GM19328 (cell line): ENCODE measurements around the gene ANKRD63.

Experiments
- ATAC-seq: cut with Tn5 transposase; IDR thresholded peaks from one replicate; pipeline ENCODE4 v1.9.1; 2021; ENCODE audit warnings: mild to moderate bottlenecking, moderate library complexity; ENCODE audit not compliant: unreplicated experiment

Gene ANKRD63

DNA sequence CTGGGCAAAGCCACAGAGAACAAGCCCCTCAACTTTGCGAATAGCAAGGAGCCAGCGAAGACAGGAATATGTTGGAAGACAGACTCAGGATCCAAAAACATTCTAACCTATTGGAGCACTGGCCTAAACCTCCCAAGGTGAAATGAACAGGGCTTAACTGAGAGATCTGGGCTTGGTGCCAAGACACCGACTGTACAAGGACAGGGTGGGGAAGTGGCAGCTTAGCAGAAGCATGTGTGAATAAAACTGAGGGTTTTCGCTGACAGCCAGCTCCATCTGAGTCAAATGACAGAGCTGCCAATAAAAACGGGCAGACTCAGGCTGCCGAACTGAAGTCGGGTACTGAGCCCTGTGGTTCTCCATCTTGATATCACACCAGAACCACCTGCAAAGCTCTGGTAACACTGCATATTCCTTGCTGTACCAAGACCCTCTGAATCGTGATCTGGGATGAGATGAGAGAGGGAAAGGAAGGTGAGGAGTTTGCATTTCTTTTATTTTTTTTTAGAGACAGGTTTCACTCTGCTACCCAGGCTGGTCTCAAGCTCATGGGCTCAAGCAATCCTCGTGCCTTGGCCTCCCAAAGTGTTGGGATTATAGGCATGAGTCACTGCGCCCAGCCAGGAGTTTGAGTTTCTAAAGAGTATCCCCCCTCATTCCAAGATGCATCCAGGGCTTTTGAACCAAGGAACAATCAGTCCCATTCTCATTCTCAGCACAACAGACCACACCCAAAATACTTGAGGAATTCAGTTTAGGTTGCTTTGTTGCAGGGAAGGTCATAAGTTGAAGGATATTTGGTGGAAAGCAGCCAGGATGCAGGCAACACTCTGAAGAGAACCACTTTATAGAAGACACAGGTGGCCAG, 30.9 kb upstream of the ANKRD63 start:
- ATAC-seq, result no peak

DNA sequence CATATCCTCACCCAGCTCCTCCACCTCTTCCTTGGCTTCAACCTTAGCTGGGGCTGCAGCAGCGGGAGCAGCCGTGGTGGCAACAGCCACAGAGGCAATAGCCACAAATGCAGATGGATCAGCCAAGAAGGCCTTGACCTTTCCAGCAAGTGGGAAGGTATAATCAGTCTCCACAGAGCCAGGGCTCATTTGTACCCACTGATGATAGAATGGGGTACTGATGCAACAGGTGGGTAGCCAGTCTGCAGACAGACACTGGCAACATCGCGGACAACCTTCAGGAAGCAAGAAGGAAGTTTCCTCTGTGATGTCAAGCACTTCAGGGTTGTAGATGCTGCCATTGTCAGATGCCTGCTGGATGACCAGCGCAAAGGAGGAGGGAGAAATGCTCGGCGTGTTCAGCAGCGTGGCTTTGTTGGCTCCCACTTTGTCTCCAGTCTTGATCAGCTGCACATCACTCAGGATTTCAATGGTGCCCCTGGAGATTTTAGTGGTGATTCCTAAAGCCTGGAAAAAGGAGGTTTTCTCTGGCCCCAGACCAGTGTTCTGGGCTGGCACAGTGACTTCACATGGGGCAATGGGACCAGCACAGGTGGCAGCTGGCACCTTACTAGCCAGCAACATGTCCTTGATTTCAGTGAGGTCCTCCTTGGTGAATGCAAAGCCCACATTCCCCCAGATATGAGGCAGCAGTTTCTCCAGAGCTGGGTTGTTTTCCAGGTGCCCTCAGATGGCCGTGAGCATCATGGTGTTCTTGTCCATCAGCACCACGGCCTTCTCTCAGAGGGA, 29.7 kb upstream of the ANKRD63 start:
- no peak for ATAC-seq

DNA sequence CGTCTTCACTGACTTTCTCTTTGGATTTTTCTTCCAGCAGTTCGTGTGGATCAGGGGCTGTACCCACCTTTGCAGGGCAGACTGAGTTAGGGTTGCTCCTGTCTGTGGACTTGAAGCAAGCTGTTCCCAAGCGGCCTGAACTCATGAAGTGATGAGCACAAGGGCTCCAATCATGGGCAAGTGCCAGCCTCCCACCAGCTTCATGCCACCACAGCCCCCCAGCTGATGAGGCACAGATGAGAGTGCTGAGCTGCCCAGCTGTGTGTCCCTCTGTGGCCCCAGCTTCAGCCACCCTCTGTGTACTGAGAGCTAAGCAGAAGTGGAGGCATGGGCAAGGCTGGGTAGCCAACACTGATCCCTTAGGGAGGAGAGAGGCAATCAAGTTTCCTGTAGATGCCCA, 28.1 kb upstream of the ANKRD63 start:
- ATAC-seq, result no peak

DNA sequence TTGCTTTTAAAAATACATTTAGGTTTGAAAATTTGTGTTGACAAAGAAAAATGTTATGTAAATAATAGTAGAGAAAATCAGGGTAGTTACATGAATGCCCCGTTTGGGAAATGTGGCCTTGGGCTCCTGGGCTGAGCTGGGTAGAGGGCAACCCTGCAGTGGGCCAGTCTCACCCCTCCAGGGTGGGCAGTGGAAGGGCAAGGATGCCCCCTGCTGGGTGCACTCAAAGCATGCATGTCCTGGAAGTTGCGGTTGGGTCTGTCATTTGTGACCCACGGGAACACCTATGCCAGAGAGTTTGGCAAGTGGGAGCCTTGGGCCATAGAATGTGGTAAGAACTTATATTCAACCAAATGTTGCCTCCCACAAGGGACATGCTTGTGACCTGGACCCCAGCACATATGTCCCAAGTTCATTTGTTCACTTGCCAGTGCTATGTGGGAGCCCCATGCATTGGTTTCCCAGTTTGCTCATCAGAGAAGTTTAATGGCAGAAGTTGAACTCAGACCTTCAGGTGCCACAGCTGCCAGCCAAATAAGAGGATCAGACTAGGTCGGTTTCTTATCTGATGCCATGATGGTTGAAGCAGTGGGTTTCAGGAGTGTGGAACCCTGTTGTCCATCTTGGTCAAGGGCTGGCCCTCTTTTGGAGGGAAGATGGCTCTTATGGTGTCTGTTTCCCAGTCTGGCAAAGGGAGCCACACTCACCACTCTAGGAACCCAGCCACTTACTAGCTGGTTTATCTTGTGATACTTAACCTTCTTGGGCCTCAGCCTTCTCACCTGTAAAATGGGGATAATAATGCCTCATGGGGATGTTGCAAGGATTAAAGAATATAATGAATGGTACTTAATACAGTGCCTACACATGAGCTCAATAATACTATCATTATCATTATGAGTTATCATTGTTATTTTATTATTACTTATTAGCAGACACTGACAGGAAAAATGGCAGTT, 27.4 kb upstream of the ANKRD63 start:
- ATAC-seq, result no peak

DNA sequence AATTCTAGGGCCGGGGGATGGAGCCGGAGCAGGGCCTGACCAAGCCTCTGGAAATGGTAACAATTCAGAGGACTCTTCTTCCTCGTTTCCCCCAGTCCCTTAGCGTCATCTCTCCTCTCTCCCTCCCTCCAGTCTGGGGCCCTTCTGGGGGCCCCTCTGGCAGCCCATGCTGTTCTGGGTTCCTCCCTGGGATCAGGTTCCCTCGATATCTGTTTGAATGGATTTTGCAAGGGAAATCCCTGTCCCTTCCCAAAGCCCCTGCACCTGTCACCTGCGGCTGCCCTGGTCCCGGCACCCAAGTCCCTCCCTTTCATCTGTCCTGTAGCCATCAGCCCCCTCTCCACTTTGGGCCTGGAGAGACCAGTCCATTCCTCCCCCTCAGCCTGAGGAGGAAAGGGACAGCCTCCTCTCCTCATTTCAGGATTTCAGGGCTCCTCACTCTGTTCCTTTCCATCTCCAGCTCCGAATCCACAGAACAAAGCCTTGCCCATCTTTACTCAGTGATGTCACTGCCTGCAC, 26.5 kb upstream of the ANKRD63 start:
- no peak for ATAC-seq

DNA sequence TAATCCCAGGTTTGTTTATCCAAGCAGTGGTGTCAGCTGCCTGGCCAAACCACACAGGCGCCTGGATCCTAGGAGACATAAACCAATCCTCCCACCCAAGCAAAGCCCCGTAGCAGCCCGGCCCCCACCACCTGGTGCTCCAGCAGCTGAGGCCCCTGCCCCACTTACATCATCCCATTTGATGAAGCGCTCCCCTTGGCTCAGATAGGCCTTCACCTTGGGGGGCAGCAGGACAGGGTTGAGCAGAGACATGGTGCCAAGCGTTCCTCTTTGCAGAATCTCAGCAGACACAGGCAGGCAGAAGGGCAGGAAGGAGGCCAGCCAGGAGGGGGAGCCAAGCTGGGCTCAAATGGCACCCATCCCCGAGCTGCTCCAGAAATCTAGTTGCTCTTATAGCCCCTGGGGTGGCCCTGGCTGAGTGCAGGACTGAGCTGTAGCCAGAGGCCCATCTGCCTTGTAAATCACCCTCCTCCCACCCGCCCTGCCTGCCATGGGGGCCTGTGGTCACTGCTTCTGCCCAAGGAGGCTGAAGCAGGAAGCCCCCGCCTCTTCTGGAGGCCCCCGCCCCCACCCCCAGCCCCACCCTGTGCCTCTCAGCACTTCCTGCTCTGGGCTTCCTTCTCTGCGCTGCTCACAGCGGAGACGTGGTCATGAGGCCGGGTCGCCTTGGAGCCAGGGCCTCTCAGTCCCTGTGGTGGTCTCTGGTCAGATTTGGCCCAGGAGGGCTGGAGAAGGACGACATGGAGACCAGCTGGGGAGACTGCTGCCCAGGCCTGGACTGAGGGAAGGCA, 24.8 kb upstream of the ANKRD63 start, which contains the start of gene PLCB2:
PLCB2 (minus strand) TSS at position 515 of the 791 bp plus-strand sequence; CDS start at position 252, 263 bp downstream.
- no peak for ATAC-seq

DNA sequence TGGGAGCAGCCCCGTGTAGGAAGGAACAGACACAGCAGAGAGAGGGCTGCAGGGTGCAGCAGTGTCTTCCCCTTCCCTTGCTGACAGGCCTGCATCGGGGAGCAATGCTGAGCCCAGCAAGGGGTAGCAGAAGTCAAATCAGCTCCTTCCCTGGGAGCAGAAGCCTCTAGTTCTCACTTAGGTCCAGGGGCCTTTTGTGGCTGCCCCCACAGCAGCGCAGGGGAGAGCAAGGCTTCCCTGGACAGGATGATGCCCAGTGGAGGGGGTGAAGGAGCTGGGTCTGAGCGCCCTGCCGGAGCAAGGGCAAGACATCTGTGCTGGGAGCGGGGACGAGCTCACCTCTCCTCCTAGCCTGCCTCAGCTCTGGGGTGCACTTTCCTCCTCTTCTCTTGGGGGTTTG, 24.0 kb upstream of the ANKRD63 start:
- ATAC-seq, result no peak

DNA sequence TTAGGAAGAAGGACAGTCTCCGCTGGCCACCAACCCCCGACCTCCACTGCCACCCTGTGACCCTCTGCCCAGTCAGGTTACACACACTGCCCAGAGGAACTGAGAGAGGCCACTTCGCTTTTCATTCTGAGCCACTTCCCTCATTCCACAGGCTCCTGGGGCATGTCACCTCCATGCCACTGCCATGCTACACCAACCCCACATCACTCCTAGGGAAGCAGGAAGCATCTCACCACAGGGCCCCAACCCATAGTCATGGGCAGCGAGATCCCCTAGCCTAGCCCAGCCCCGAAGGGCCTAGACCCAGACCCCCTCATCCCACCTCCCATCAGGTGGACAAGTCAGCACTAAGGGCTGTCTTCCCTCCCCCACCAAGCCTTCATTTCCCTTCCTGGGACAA, 23.5 kb upstream of the ANKRD63 start:
- no peak for ATAC-seq

DNA sequence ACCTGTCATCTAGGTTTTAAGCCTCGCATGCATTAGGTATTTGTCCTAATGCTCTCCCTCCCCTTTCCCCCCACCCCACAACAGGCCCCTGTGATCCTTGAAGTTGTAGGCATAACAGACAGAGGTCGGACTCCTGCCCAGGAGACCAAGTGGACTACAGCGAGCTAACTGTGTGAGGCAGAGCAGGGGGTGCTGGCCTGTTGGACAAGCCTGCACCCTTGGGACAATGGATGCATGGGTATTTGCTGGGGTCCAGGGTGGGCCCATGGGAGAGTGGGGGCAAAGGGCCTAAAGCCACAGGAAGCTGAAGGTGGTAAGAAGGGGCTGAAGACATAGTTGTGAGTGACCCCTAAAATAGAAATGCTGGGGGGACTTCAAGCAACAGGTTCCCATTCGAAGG, 22.4 kb upstream of the ANKRD63 start:
- no peak for ATAC-seq

DNA sequence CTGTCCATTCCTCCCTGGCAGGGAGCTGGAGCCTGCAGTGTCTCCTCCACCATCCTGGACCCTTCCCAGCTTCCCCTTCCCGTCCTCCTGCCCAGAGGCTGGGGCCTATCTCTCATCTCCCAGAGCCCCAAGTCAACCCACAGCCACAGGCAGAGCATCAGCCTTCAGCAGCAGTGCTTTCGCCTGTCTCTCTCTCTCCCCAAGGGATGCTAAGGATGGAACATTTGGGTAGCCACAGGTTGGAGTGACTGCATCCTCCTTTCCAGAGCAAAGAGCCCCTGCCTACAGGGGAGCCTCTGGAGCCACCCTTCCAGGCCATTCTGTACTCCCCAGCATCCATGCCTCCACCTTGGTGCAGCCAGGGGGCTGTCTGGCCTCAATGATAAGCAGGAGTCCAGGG, 20.7 kb upstream of the ANKRD63 start:
- no peak for ATAC-seq

DNA sequence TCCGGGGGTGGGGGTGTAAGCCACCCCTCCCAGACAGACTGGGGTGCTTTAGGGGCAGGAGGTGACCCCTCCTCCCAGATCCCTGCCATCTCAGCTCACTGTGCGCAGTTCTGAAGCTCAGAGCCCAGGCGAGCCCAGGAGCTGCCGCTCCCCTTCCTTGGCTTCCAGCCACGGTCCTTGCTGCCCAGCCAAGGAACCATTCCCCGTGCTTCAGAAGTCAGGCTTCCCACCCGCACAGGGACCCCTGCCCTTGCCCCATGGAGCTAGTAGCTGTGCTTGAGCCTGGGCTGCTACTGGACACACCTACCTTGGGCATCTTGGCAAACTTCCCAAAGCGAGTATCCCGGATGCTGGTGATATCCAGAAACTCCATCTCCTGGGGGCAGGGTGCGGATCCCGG, 20.1 kb upstream of the ANKRD63 start:
- no peak for ATAC-seq

DNA sequence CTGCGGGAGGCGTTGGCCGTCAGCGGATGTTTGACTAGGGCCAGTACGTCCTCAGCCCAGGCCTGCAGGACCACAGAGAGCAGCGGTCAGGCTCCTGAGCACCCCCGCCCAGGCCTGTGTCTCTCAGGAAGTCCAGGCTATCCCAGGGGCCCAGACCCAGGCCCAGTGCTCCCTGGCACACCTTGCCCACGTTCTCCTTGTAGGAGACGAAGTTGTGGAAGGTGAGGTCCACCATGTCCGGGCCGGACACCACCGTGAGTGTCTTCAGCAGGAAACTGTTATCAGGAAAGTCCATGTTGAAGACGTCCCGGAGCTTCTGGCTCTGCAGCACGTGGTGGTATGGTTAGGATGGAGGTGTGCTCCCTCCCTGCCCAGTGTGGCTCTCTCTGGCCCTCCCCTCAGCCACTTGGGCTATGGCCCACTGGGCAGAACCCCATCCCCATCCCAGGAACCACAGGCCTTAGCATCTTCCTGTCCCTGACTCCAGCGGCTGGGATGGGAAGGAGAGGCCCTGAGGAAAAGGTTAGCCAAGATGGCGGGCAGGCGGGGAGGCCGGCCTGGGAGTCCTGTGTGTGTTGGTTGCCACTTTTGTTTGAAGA, 19.5 kb upstream of the ANKRD63 start:
- no peak for ATAC-seq

DNA sequence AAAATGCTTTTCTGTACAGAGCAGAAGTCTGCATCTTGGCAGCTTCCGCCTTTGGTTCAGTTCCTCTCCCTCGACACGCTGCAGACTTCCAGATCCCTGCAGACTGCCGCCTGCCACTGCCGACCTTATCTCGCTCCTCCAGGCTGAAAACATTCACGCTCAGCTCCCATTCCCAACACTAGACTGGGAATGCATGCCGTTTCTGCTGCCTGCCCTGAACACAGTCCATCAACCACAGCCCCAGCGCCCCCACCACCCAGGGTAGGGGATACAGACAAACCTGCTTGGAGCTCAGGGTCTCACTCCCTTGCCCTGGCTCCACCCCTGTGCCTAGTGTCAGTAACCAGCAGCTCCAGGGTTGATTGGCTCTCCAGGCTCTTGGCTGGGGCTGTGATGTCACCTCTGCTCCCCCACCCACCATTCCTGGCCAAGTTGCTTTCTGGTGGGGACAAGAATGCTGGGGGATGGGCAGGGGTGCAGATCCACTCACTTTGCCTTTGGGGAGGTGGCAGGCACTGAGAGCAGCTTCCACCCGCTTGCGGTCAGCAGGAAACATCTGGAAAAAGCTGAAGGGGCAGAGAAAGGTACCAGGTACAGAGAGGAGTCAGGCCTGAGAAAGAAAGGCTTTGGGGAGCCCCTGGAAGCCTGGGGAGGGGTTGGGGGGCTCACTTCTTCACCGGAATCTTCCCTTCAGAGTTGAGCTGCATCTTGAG, 18.8 kb upstream of the ANKRD63 start:
- ATAC-seq, result no peak

DNA sequence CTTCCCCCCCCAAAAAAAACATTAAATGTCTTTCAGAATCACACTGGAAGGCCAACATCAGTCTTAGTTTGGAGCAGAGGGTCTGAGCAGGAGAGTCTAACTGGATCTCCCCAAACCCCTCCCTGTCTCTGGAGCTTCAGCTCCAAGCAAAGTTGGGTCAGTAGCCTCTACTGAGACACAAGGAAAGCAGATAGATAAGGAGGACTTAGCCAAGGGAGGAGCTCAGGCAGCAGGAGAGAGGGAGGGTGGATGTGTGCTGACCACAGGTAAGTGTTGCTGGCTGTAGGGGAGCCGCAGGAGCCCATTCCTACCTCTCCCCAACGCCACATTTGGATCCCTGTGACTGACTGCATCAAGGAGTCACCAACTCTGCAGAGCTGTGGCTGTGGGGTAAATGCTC, 17.9 kb upstream of the ANKRD63 start:
- no peak for ATAC-seq

DNA sequence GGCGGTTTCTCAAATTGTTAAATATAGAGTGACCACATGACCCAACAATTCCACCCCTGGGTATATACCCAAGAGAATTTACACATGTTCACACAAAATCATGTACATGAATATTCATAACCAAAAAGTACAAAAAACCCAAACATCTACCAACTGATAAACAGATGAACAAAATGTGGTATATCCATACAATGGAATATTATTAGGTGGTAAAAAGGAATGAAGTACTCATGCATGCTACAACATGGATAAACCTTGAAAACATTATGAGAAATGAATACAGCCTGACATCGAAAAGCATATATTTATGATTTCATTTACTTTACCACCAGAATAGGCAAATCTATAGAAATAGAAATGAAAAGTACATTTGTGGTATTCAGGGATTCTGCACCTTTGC, 17.5 kb upstream of the ANKRD63 start:
- ATAC-seq, result no peak

DNA sequence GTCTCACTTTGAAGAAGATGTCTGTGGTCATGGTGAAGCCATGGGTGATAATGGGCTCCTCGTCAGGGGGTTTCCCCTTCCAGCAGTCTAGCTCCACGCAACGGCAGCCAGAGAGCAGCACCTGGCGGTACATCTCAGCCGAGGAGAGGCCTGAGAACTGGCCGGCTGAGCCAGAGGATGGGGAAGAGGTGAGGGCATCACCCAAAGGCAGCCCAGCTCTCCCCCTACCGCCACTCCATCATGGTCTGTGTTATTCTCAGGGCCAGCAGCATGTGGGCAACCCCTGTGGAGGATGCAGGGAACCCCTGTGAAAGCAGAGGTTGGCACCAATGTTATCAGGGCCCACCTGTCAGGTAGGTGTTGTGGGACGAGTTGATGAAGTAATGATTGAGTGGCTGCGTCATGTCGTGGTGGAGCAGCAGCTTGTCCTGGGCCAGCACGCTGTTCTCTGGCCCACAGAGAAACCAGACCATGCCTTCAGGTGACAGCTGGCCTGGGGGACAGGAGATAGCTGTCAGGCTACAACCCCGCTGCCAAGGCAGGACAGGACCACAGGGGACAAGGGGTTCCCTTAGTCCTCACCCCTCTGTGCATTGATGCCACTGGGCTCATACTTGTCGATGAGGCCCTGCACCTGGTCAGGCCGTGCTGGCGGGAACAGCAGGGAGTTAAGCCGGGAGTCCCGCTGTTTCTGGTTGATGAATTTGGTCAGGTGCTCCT, 15.5 kb upstream of the ANKRD63 start:
- no peak for ATAC-seq

DNA sequence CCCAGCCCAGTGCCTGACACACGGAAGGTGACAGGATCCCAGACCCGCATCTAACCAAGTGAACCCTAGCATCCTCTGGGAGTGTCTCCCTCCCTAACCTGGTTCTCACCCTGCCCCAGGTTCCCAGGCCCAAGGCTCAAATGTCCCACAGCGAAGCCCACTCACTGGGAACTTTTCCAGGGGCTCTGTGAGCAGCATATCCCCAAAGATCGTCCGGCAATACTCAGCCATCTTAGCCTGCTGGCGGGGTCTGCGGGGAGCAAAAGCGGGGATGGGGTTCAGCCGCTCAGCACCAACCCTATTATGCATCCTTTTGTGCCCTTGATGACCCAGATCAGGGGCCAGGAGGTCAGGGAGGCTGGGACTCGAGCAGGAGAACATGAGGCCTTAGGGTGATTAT, 14.5 kb upstream of the ANKRD63 start:
- ATAC-seq, result no peak

DNA sequence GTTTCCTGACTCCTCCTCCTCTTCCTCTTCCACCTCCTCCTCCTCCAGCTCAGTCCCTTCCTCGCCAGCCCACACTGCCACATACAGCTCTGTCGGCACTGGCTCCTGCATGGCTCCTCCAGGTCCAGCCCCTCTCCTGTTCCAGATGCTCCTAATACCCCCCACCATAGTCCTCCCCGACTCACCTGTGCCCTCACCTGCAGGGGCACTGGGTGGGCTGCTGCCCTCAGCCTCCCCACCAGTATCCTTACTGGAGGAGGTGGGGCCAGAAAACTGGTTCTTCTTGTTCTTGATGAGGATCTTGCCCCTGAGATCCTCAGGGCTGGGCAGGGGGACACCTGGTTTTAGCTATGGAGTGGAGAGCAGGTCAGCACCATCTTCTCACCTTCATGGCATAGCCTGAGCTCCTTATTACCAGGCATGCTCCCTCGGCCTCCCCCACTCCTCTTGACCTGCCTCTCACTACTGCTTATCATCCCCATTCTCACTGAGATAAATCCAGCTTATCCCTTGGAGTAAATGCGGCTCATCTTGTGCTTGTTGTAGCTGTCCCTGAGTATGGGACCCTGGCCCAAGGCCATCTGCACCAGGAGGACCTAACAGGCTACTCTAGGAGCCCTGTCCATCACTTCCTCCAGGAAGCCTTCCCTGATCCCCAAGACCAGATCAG, 13.8 kb upstream of the ANKRD63 start:
- no peak for ATAC-seq
